H9 (cell line): ENCODE measurements around the gene KCNC2. TPM values are rescaled to one million over a fixed set of nuclear protein-coding genes. Genes with fewer than 3 reads are reported as not detected.

Experiments
- DNase-seq: peaks from one replicate; pipeline ENCODE4 v3.0.0-alpha.2; 2017
- H2AFZ ChIP-seq: one replicate; pipeline ENCODE4 v1.6.1; 2013; ENCODE audit warnings: mild to moderate bottlenecking, low read length, control low read depth, moderate library complexity
- H2AK5ac ChIP-seq: 2 replicates; pipeline ENCODE4 v1.6.1; 2013; ENCODE audit warnings: low read length, control low read depth, mixed read lengths; ENCODE audit not compliant: insufficient read length
- H2BK120ac ChIP-seq: one replicate; pipeline ENCODE4 v1.6.1; 2013; ENCODE audit warnings: low read depth, mild to moderate bottlenecking, low read length, control low read depth, inconsistent platforms; ENCODE audit not compliant: poor library complexity, severe bottlenecking
- H2BK12ac ChIP-seq: 2 replicates; pipeline ENCODE4 v1.6.1; 2013; ENCODE audit warnings: low read length, control low read depth, mixed read lengths, low read depth; ENCODE audit not compliant: insufficient read length
- H2BK15ac ChIP-seq: 2 replicates; pipeline ENCODE4 v1.6.1; 2013; ENCODE audit warnings: low read depth, low read length, control low read depth
- H2BK20ac ChIP-seq: one replicate; pipeline ENCODE4 v1.6.1; 2013; ENCODE audit warnings: low read depth, mild to moderate bottlenecking, low read length, control low read depth, inconsistent platforms; ENCODE audit not compliant: poor library complexity, severe bottlenecking
- H2BK5ac ChIP-seq: 2 replicates; pipeline ENCODE4 v1.6.1; 2013; ENCODE audit warnings: low read length, control low read depth, mixed read lengths; ENCODE audit not compliant: insufficient read length
- H3K14ac ChIP-seq: 2 replicates; pipeline ENCODE4 v1.6.1; 2013; ENCODE audit warnings: low read length, control low read depth; ENCODE audit not compliant: insufficient read depth
- H3K18ac ChIP-seq: 2 replicates; pipeline ENCODE4 v1.6.1; 2013; ENCODE audit warnings: low read depth, mild to moderate bottlenecking, mixed read lengths, low read length, control low read depth; ENCODE audit not compliant: insufficient read length
- H3K23ac ChIP-seq: 2 replicates; pipeline ENCODE4 v1.6.1; 2013; ENCODE audit warnings: low read length, control low read depth, mixed read lengths, low read depth; ENCODE audit not compliant: insufficient read length
- H3K23me2 ChIP-seq: 2 replicates; pipeline ENCODE4 v1.6.1; 2013; ENCODE audit warnings: low read depth, mild to moderate bottlenecking, mixed read lengths, low read length, control low read depth; ENCODE audit not compliant: insufficient read length, poor library complexity, severe bottlenecking
- H3K27ac ChIP-seq: 2 replicates; pipeline ENCODE4 v1.5.1; 2013; ENCODE audit warnings: low read length, control low read depth, mixed read lengths, low read depth; ENCODE audit not compliant: insufficient read length
- H3K27me3 ChIP-seq: 2 replicates; pipeline ENCODE4 v1.6.1; 2013; ENCODE audit warnings: low read length, control low read depth, inconsistent platforms; ENCODE audit not compliant: insufficient read depth
- H3K4ac ChIP-seq: 2 replicates; pipeline ENCODE4 v1.6.1; 2013; ENCODE audit warnings: low read depth, mild to moderate bottlenecking, control low read depth, inconsistent platforms, low read length, moderate library complexity
- H3K4me1 ChIP-seq: 2 replicates; pipeline ENCODE4 v1.6.1; 2013; ENCODE audit warnings: low read length, control low read depth, inconsistent platforms; ENCODE audit not compliant: insufficient read depth
- H3K4me2 ChIP-seq: 2 replicates; pipeline ENCODE4 v1.6.1; 2013; ENCODE audit warnings: low read length, control low read depth, mixed read lengths; ENCODE audit not compliant: insufficient read length, insufficient read depth
- H3K56ac ChIP-seq: 2 replicates; pipeline ENCODE4 v1.6.1; 2013; ENCODE audit warnings: low read depth, mild to moderate bottlenecking, mixed read lengths, low read length, control low read depth; ENCODE audit not compliant: insufficient read length
- H3K79me1 ChIP-seq: 2 replicates; pipeline ENCODE4 v1.6.1; 2013; ENCODE audit warnings: low read depth, mild to moderate bottlenecking, moderate library complexity, low read length, control low read depth, inconsistent platforms; ENCODE audit not compliant: insufficient read depth, poor library complexity, severe bottlenecking
- H3K79me2 ChIP-seq: 2 replicates; pipeline ENCODE4 v1.6.1; 2013; ENCODE audit warnings: low read length, control low read depth, inconsistent platforms; ENCODE audit not compliant: insufficient read depth
- H3K9ac ChIP-seq: 2 replicates; pipeline ENCODE4 v1.6.1; 2013; ENCODE audit warnings: low read length, control low read depth, mixed read lengths; ENCODE audit not compliant: insufficient read length; ENCODE audit errors: extremely low read depth
- H3K9me3 ChIP-seq: one replicate; pipeline ENCODE4 v1.6.1; 2013; ENCODE audit warnings: low read depth, low read length, inconsistent platforms; ENCODE audit not compliant: control insufficient read depth
- H3T11ph ChIP-seq: one replicate; pipeline ENCODE4 v1.6.1; 2013; ENCODE audit warnings: mild to moderate bottlenecking, low read length, control low read depth, inconsistent platforms
- H4K20me1 ChIP-seq: one replicate; pipeline ENCODE4 v1.6.1; 2013; ENCODE audit not compliant: control insufficient read depth, insufficient read length, insufficient read depth
- H4K5ac ChIP-seq: 2 replicates; pipeline ENCODE4 v1.6.1; 2013; ENCODE audit warnings: low read depth, mild to moderate bottlenecking, mixed read lengths, low read length, control low read depth; ENCODE audit not compliant: insufficient read length
- H4K8ac ChIP-seq: replicated peaks from 2 replicates; pipeline ENCODE4 v1.6.1; 2013; ENCODE audit warnings: low read length, control low read depth, mixed read lengths, low read depth; ENCODE audit not compliant: insufficient read length
- H4K91ac ChIP-seq: 2 replicates; pipeline ENCODE4 v1.6.1; 2013; ENCODE audit warnings: low read depth, mild to moderate bottlenecking, moderate library complexity, mixed read lengths, low read length, control low read depth; ENCODE audit not compliant: insufficient read length
- H3K27ac Mint-ChIP-seq, 3 experiments: 2 replicates in 2 of 3; 3 replicates in 1 of 3; pipeline ENCODE4 v1.8.0; 2020 to 2021; ENCODE audit warnings: mixed read lengths in 3 of 3, mild to moderate bottlenecking in 1 of 3, moderate library complexity in 1 of 3
- H3K27me3 Mint-ChIP-seq: 2 replicates; pipeline ENCODE4 v1.8.0; 2021; ENCODE audit warnings: low read depth, mild to moderate bottlenecking, moderate library complexity, mixed read lengths
- H3K36me3 Mint-ChIP-seq, 3 experiments: 2 replicates in 2 of 3; 3 replicates in 1 of 3; pipeline ENCODE4 v1.8.0; 2020 to 2021; ENCODE audit warnings: low read depth in 3 of 3, mixed read lengths in 3 of 3; ENCODE audit not compliant: insufficient read depth in 1 of 3
- H3K4me1 Mint-ChIP-seq, 2 experiments: 2 replicates each; pipeline ENCODE4 v1.8.0; 2020; ENCODE audit warnings: mixed read lengths in 2 of 2
- H3K4me3 Mint-ChIP-seq, 2 experiments: 2 replicates in 1 of 2; 3 replicates in 1 of 2; pipeline ENCODE4 v1.8.0; 2020 to 2021; ENCODE audit warnings: mild to moderate bottlenecking in 2 of 2, mixed read lengths in 2 of 2, moderate library complexity in 1 of 2
- H3K9me3 Mint-ChIP-seq, 2 experiments: 2 replicates in 1 of 2; 3 replicates in 1 of 2; pipeline ENCODE4 v1.8.0; 2020; ENCODE audit warnings: mild to moderate bottlenecking in 2 of 2, mixed read lengths in 2 of 2, moderate library complexity in 1 of 2
- WGBS: extraction: QIAGEN DNeasy Blood & Tissue Kit; methylation state at CpG from one replicate; pipeline ENCODE4 v1.1.7; 2013; ENCODE audit warnings: missing lambda C conversion rate, low lambda C conversion rate, mixed read lengths; ENCODE audit not compliant: insufficient read length; ENCODE audit errors: extremely low coverage; 5-methylcytosine and 5-hydroxymethylcytosine counted together
- total RNA-seq: library from RNA; stranded (reverse); gene quantifications from 2 replicates; pipeline ENCODE4 v1.2.1, GENCODE V29; 2021
- TF ChIP-seq, protein P1 (sequence below): fragments of 200-600 bp; sonication (generic); conservative IDR thresholded peaks from 3 replicates; pipeline ENCODE4 v1.8.0; 2021; ENCODE audit warnings: antibody characterized with exemption, mild to moderate bottlenecking

KCNC2 gene
- total RNA-seq, 1 experiment from 2014 or later = not detected

GRCh38 chr12:75065482-75065881, 144.2 kb downstream of the KCNC2 start:
- Histone ChIP-seq H3K9me3 (no peaks in the 10 kb centered on the region), H4K91ac (no peak overlapping the region), H3K79me1 (no peaks in the 10 kb centered on the region), H3K23me2 (no peaks in the 10 kb centered on the region), H4K8ac (no peak overlapping the region), H3K14ac (no peak overlapping the region), H2BK12ac (no peak overlapping the region), H3K4ac (no peak overlapping the region), H2BK5ac (no peak overlapping the region), H3T11ph (no peak overlapping the region), H4K5ac (no peak overlapping the region), H2BK120ac (no peak overlapping the region), H3K4me2 (no peak overlapping the region), H2BK20ac (no peak overlapping the region), H3K18ac (no peak overlapping the region), H2AFZ (no peak overlapping the region), H3K23ac (no peak overlapping the region), H2BK15ac (no peak overlapping the region), H4K20me1 (no peaks in the 10 kb centered on the region), H2AK5ac (no peak overlapping the region), H3K9ac (no peak overlapping the region), H3K27me3 (no peaks in the 10 kb centered on the region), H3K4me1 (no peaks in the 10 kb centered on the region), H3K79me2 (no peaks in the 10 kb centered on the region), H3K27ac (no peak overlapping the region), H3K56ac (no peak overlapping the region)
- Mint-ChIP-seq H3K9me3 (no peaks in the 10 kb centered on the region), H3K27me3 (no peaks in the 10 kb centered on the region; the same call in 1 of the 2 replicates), H3K27ac (no peak overlapping the region), H3K4me1 (no peaks in the 10 kb centered on the region), H3K36me3 (no peaks in the 10 kb centered on the region), H3K4me3 (no peak overlapping the region)
- TF ChIP-seq, protein P1, sequence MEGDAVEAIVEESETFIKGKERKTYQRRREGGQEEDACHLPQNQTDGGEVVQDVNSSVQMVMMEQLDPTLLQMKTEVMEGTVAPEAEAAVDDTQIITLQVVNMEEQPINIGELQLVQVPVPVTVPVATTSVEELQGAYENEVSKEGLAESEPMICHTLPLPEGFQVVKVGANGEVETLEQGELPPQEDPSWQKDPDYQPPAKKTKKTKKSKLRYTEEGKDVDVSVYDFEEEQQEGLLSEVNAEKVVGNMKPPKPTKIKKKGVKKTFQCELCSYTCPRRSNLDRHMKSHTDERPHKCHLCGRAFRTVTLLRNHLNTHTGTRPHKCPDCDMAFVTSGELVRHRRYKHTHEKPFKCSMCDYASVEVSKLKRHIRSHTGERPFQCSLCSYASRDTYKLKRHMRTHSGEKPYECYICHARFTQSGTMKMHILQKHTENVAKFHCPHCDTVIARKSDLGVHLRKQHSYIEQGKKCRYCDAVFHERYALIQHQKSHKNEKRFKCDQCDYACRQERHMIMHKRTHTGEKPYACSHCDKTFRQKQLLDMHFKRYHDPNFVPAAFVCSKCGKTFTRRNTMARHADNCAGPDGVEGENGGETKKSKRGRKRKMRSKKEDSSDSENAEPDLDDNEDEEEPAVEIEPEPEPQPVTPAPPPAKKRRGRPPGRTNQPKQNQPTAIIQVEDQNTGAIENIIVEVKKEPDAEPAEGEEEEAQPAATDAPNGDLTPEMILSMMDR = no peak
- WGBS = no CpG with 5 or more reads among the region's 2 CpGs
- no peak for DNase-seq
